ENCODE measurements around the gene RBMS3. TPM values are rescaled to one million over a fixed set of nuclear protein-coding genes. Genes with fewer than 3 reads are reported as not detected.

RBMS3 gene
- total RNA-seq, 1 donor from 2014 or later, result 0.47 TPM

- Histone ChIP-seq H3K9me3 (ENCODE audit: low read depth) (no peaks in the 10 kb centered on the region), H3F3A (ENCODE audit: low read depth) (no peaks in the 10 kb centered on the region), H4K20me1 (ENCODE audit: low read depth) (no peaks in the 10 kb centered on the region), H3K4me1 (no peaks in the 10 kb centered on the region), H3K27ac (no peak overlapping the region), H3K4me3 (no peak overlapping the region), H3K79me2 (ENCODE audit: low read depth) (no peaks in the 10 kb centered on the region), H2AFZ (replicated peaks) (no peak overlapping the region), H3K9ac (no peak overlapping the region), H3K27me3 (no peaks in the 10 kb centered on the region), H3K36me3 (no peaks in the 10 kb centered on the region), H3K4me2 (no peak overlapping the region)
- Mint-ChIP-seq H3K27me3 (ENCODE audit: insufficient read depth, low read depth) (no peaks in the 10 kb centered on the region), H3K4me3 (no peak overlapping the region), H3K27ac (no peak overlapping the region), H3K4me1 (no peaks in the 10 kb centered on the region), H3K36me3 (no peaks in the 10 kb centered on the region), H3K9me3 (no peaks in the 10 kb centered on the region)
- no peak for DNase-seq (ENCODE audit: low spot score)
- TF ChIP-seq EZH2 (IDR thresholded peaks at IDR 0.05) (no peak), EZH2phosphoT487 (IDR thresholded peaks at IDR 0.05) (no peak)
- TF ChIP-seq, protein P1, sequence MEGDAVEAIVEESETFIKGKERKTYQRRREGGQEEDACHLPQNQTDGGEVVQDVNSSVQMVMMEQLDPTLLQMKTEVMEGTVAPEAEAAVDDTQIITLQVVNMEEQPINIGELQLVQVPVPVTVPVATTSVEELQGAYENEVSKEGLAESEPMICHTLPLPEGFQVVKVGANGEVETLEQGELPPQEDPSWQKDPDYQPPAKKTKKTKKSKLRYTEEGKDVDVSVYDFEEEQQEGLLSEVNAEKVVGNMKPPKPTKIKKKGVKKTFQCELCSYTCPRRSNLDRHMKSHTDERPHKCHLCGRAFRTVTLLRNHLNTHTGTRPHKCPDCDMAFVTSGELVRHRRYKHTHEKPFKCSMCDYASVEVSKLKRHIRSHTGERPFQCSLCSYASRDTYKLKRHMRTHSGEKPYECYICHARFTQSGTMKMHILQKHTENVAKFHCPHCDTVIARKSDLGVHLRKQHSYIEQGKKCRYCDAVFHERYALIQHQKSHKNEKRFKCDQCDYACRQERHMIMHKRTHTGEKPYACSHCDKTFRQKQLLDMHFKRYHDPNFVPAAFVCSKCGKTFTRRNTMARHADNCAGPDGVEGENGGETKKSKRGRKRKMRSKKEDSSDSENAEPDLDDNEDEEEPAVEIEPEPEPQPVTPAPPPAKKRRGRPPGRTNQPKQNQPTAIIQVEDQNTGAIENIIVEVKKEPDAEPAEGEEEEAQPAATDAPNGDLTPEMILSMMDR (IDR thresholded peaks at IDR 0.05), result no peak
Observed at GRCh38 chr3:29255854-29256696, 24.8 kb upstream of the RBMS3 start.

DNA sequence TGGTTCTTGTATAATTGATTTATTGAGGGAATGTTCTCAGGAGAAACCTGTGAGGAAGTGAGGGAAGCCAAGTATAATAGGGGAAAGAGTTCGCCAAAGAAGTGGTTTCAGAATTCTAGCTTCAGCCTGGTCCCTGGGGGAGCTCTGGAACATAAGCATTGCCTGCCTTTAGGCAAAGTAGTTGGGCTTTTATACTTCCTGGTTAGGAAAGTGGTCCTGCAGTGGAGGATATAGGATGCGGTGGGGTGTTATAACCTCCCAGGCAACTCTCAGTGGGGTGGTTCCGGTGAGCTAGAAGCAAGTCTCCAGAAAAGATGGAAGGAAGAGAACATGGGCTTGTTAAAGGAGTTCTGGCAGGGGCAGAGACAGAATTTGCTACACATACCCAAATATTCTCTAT is 22.7 kb upstream of the RBMS3 start:
- Histone ChIP-seq H3K27me3 (no peaks in the 10 kb centered on the region), H3K4me2 (no peak overlapping the region), H4K20me1 (ENCODE audit: low read depth) (no peaks in the 10 kb centered on the region), H3K79me2 (ENCODE audit: low read depth) (no peaks in the 10 kb centered on the region), H3K9ac (no peak overlapping the region), H3K36me3 (no peaks in the 10 kb centered on the region), H3K4me1 (no peaks in the 10 kb centered on the region), H3K9me3 (ENCODE audit: low read depth) (no peaks in the 10 kb centered on the region), H3K27ac (no peak overlapping the region), H2AFZ (replicated peaks) (no peak overlapping the region), H3K4me3 (no peak overlapping the region), H3F3A (ENCODE audit: low read depth) (no peaks in the 10 kb centered on the region)
- Mint-ChIP-seq H3K9me3 (peaks cover 1% of the 10 kb centered on the region), H3K27ac (no peak overlapping the region), H3K36me3 (no peaks in the 10 kb centered on the region), H3K27me3 (ENCODE audit: insufficient read depth, low read depth) (no peaks in the 10 kb centered on the region), H3K4me1 (no peaks in the 10 kb centered on the region), H3K4me3 (no peak overlapping the region)
- TF ChIP-seq EZH2phosphoT487 (IDR thresholded peaks at IDR 0.05) (no peak), EZH2 (IDR thresholded peaks at IDR 0.05) (no peak)
- TF ChIP-seq, protein P1 (IDR thresholded peaks at IDR 0.05), result no peak
- DNase-seq (ENCODE audit: low spot score), result no peak

- H3K36me3 ChIP-seq, result no peaks in the 10 kb centered on the region
- no peak overlapping the region for H3K4me3 ChIP-seq
- no peak for DNase-seq (ENCODE audit: low spot score)
- no peaks in the 10 kb centered on the region for H3K79me2 ChIP-seq (ENCODE audit: low read depth)
- no peak overlapping the region for H3K27ac Mint-ChIP-seq
- no peaks in the 10 kb centered on the region for H3K9me3 ChIP-seq (ENCODE audit: low read depth)
- H3K9ac ChIP-seq, result no peak overlapping the region
- H3K4me1 Mint-ChIP-seq, result no peaks in the 10 kb centered on the region
- no peak overlapping the region for H3K27ac ChIP-seq
- H4K20me1 ChIP-seq (ENCODE audit: low read depth), result no peaks in the 10 kb centered on the region
- no peaks in the 10 kb centered on the region for H3K36me3 Mint-ChIP-seq
- H3F3A ChIP-seq (ENCODE audit: low read depth), result no peaks in the 10 kb centered on the region
- TF ChIP-seq, protein P1 (IDR thresholded peaks at IDR 0.05), result no peak
- TF ChIP-seq EZH2phosphoT487 (IDR thresholded peaks at IDR 0.05), result no peak
- TF ChIP-seq EZH2 (IDR thresholded peaks at IDR 0.05), result no peak
- H3K27me3 ChIP-seq, result no peaks in the 10 kb centered on the region
- H3K9me3 Mint-ChIP-seq, result peaks cover 1% of the 10 kb centered on the region
- H3K4me2 ChIP-seq, result no peak overlapping the region
- H3K4me1 ChIP-seq, result no peaks in the 10 kb centered on the region
- no peak overlapping the region for H3K4me3 Mint-ChIP-seq
- H2AFZ ChIP-seq (replicated peaks), result no peak overlapping the region
- H3K27me3 Mint-ChIP-seq (ENCODE audit: insufficient read depth, low read depth), result peaks cover 2% of the 10 kb centered on the region
Observed at GRCh38 chr3:29261119-29261518, 19.8 kb upstream of the RBMS3 start.
